ENCODE data around the gene PGK1. TPM values are rescaled to one million over a fixed set of nuclear protein-coding genes. Genes with fewer than 3 reads are reported as not detected.

Gene PGK1
- total RNA-seq, 1 experiment from 2014 or later = 607 TPM

GRCh38 chrX:78066110-78066509 lies 37.9 kb upstream of the PGK1 start (continued):
- TF ChIP-seq E2F4 (CRISPR knock-in tag; IDR thresholded peaks at IDR 0.05; ENCODE audit: borderline replicate concordance, low read depth) = no peak

- DNase-seq (ENCODE audit: low spot score) = no peak
- no peaks in the 10 kb centered on the region for H3K27me3 Mint-ChIP-seq (ENCODE audit: low read depth)
These were observed 32.7 kb upstream of the PGK1 start for GRCh38 chrX:78071331-78071730.

More at GRCh38 chrX:78071331-78071730, 32.7 kb upstream of the PGK1 start:
- no peaks in the 10 kb centered on the region for H3K4me1 Mint-ChIP-seq
- ChIA-PET CTCF (no interaction called here), POLR2A (no interaction called here)
- H3K9me3 Mint-ChIP-seq = peaks cover 31% of the 10 kb centered on the region
- TF ChIP-seq SMAD4 (CRISPR knock-in tag; IDR thresholded peaks at IDR 0.05) (no peak), MAX (CRISPR knock-in tag; IDR thresholded peaks at IDR 0.05) (no peak), E2F1 (CRISPR knock-in tag; IDR thresholded peaks at IDR 0.05) (no peak), CREM (CRISPR knock-in tag; IDR thresholded peaks at IDR 0.05) (no peak), JUN (CRISPR knock-in tag; IDR thresholded peaks at IDR 0.05) (no peak), ZNF138 (CRISPR knock-in tag; conservative IDR thresholded peaks at IDR 0.05) (no peak), NFYB (CRISPR knock-in tag; conservative IDR thresholded peaks at IDR 0.05; ENCODE audit: low read depth) (no peak), ZSCAN18 (CRISPR knock-in tag; IDR thresholded peaks at IDR 0.05) (no peak), TEAD1 (CRISPR knock-in tag; IDR thresholded peaks at IDR 0.05) (no peak), TP53 (CRISPR knock-in tag; IDR thresholded peaks at IDR 0.05) (no peak), ATF6 (CRISPR knock-in tag; IDR thresholded peaks at IDR 0.05) (no peak), USF2 (CRISPR knock-in tag; IDR thresholded peaks at IDR 0.05) (no peak), ERG (CRISPR knock-in tag; IDR thresholded peaks at IDR 0.05) (no peak), MYBL2 (CRISPR knock-in tag; IDR thresholded peaks at IDR 0.05) (no peak), OVOL2 (CRISPR knock-in tag; IDR thresholded peaks at IDR 0.05; ENCODE audit: borderline replicate concordance) (no peak), NR3C1 (CRISPR knock-in tag; conservative IDR thresholded peaks at IDR 0.05; ENCODE audit: low read depth) (no peak), ZBTB21 (CRISPR knock-in tag; IDR thresholded peaks at IDR 0.05; ENCODE audit: borderline replicate concordance) (no peak), NR2C2 (CRISPR knock-in tag; IDR thresholded peaks at IDR 0.05) (no peak), E2F4 (CRISPR knock-in tag; IDR thresholded peaks at IDR 0.05; ENCODE audit: borderline replicate concordance, low read depth) (no peak), PREB (CRISPR knock-in tag; IDR thresholded peaks at IDR 0.05; ENCODE audit: borderline replicate concordance) (no peak)
- no peak for ATAC-seq
- no peak overlapping the region for H3K4me3 Mint-ChIP-seq
- no peak overlapping the region for H3K27ac Mint-ChIP-seq
- peaks cover 11% of the 10 kb centered on the region for H3K36me3 Mint-ChIP-seq

Data from WTC11 (cell line).